NCI-H128 (cell line): ENCODE results near the gene KCNMA1.

Experiments
- DNase-seq: peaks from one replicate; lab custom pipeline; 2025; ENCODE audit not compliant: unreplicated experiment; lab: John Stamatoyannopoulos, UW

Gene KCNMA1

DNA sequence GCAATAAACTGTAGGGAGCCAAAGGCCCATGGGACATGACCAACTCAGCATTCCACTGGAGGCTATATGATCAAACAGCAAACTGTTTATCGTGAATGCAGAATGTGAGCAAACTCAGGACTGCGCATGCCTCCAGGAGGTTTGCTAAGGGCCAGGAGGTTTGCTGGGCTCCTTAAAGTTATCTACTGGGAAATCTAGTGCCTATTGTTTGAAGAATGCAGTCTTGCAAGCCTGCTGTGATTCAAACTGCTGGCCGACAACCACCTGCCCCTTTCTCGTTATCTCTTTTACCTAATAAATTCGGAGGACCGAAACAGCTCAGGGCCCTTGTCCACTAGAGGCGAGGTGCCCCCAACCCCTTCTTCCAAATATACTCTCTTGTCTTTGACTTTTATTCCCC lies 404.1 kb downstream of the KCNMA1 start:
- no peak for DNase-seq

DNA sequence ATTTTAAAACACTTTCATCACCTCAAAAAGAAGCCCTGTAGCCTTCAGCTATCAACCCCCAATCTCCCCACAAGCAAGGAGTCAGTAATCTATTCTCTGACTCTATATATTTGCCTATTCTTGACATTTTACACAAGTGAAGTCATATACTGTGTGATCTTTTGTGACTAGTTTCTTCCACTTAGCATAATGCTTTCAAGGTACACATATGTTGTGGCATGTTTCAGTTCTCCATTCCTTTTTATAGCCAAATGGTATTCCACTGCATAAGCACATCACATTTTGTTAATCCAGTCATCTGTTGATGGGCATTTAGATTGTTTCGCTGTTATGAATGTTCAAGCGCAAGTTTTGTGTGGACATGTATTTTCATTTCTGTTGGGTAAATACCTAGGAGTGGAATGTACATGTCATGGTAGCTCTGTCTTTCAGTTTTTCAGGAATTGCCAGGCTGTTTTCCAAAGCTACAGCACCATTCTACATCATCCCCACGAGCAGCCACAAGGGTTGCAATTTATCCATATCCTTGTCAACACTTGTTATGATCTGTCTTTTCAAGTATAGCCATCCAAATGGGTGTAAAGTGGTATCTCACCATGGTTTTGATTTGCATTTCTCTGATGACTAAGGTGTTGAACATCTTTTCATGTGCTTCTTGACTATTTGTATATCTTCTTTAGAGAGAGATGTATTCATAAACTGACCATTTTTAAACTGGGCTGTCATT lies 405.6 kb downstream of the KCNMA1 start:
- DNase-seq = no peak

DNA sequence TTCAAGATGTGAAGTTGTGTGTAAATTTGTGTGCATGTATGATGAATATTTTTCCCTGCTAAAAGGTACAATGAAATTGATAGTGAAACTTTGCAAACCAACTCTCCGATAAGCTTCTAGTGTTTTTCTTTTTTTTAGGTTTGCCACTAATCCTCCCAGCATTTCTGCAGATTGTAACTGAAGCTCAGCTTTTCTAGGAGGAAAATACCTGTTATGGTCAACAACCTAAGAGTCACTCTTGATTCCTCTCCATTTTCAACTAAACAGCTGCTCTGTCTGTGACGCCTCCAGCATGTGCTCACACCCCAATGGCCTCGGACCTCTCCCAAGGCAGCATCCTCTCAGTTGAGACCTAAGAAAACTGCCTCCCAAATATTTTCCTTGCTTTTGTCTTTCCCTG lies 406.2 kb downstream of the KCNMA1 start:
- DNase-seq = no peak

DNA sequence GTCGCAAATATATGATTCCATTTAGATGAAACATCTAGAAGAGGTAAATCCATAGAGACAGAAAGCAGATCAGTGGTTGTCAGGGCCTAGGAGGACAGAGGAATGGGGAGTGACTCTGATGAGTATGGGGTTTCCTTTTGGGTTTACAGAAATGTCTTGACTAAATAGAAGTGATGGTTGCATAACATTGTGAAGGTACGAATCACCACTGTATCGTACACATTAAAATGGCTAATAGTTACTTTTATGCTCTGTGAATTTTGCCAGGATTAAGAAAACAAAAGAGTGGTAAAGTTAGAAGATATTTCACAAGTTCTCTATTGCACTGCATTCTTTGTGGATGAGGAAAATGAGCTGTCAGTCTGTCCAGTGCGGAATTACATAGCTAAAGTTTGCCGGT lies 407.4 kb downstream of the KCNMA1 start:
- no peak for DNase-seq

- DNase-seq = no peak
Measured at GRCh38 chr10:77229704-77230103, 407.9 kb downstream of the KCNMA1 start.

- DNase-seq = no peak
Measured at GRCh38 chr10:77228559-77228958, 409.0 kb downstream of the KCNMA1 start.

DNA sequence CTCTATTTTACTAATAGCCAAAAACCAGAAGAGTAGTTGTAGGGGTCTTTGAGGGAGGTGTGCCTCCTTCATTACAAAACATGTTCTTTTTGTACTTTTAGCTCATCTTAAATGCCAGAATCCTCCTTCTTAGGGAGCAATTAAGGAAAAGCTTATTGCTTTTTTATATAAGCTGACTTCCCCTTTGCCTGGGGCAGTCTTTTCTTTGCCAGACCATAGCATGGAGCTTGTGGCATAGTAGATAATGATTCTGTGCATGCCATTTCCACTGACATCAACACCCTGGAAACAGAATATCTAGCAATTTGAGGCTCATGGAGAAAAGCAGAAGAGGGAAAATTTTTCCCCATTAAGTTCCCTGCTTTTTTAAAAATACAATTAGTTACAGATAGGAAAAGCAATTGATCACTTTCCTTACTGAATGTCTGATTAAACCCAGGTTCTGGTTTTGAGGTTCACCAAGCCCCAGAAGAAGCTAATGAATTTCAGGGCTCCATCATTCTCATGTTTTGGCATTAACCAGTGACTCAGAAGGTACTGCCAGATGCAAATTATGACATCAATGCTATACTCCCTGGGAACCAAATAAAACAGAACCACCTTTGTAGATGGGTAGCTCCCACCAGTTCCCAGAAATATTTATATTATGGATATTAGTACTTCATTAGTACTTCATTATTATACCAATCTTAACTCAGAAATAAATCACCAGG lies 410.6 kb downstream of the KCNMA1 start:
- DNase-seq = no peak

DNA sequence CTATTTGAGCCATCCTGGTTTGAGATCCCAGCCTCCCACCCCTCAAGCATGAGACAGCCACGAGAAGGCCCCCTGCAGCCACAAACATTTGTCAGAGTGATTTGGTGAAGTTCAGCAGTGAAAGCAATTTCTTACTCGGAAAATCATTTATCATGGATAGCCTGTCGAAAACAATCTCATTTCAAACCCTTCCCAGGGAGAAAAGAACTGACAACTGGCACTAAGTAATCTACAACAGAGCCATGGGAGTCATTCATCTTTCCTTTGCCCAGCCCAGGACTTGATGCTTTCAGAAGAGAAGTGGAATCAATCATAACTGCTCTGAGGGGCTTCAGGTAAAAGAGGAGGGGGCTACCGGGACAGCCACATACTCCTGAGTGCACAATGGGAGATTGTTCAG lies 411.2 kb downstream of the KCNMA1 start:
- DNase-seq = no peak

- no peak for DNase-seq
Measured at GRCh38 chr10:77226020-77226419, 411.6 kb downstream of the KCNMA1 start.

GRCh38 chr10:77223526-77224460 lies 413.8 kb downstream of the KCNMA1 start:
- DNase-seq = no peak

DNA sequence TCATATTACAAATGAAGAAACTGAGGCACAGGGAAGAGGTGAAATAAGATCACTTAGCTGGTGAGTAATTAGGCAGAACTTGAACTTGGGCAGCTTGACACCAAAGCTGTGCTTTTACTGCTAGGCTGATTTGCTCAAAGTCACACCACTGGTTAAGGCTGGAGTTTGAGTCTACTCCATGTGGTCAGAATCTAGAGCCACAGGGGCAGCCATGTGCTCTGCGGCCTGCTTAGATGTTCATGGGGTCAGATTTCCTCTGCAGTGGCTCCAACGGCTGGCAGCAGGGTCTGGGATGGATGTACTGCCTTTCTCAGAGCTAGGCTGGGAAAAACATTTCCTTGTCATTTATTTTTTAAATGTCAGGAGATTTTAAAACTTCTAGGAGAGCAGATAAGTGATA lies 417.5 kb downstream of the KCNMA1 start:
- no peak for DNase-seq

DNA sequence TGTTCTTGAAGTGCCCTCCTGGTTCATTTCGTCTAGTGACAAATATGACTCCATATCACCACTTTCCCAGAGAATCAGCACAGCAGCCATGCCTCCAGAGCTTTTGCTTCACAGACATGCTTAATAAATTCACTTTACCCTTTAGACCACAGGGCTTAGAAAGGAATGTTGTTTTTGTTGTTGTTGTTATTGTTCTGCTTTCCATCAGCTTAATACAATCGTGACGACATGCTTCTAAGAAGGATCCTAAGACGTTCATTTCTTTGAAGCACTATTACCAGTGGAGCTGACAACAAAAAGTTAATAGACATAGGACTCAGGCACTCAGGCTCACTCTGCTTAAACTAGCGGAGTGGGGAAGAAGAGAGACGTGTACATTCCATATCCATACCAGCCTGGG lies 418.6 kb downstream of the KCNMA1 start:
- no peak for DNase-seq

- no peak for DNase-seq
Measured at GRCh38 chr10:77214799-77215198, 422.8 kb downstream of the KCNMA1 start.

DNA sequence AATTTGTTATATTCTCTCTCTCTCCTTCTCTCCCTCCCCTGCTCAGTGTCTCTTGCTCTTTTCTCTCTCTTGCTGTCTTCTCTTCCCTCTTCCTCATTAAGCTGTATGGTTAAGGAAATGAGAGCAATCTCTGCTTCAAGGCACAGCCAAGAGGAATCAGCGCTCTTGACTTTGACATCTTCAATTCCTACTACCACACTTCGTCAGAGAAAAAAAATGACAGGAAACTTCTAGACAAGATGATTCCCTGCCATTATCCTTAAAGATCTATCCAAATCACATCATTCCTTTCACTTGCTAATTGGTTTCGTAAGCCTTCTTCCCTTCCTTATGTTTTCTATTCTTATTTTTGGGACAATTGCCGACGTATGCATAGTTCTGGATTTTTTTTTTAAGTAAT lies 425.0 kb downstream of the KCNMA1 start:
- no peak for DNase-seq

DNA sequence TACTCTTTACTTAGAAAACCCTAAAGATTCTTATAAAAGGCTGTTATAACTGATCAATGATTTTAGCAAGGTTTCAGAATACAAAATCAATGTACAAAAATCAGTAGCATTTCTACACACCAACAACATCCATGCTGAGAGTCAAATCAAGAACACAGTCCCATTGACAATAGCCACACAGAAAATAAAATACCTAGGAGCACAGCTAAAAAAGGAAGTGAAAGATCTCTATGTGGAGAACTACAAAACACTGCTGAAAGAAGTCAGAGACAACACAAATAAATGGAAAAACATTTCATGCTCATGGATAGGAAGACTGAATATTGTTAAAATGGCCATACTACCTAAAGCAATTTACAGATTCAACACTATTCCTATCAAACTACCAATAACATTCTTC lies 427.0 kb downstream of the KCNMA1 start:
- DNase-seq = no peak

DNA sequence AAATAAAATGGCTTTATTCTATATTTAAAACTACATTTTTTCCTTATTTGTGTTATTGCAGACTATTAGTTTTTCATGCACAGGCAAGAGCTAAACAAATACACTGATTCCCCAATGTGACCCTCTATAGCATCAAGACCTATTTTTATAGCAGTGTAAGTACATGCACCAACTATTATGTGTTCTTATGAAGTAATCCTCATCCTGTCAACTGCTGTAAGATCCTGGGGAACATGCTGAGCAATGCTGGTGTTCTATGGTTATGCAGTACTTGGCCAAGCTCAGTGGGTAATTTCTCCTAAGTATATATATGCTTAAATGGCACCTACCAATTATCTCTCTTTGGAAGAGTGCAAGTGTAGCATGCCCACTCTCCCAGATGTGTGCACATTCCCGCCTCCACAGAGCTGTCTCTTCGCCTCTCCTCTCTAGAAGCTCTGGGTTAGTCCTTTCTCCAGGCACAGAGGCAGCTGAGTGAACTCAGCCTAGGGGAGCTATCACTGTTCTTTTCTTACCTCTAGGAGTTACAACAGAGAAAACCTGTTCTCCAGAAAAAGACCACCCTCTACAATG lies 428.8 kb downstream of the KCNMA1 start:
- DNase-seq = no peak

DNA sequence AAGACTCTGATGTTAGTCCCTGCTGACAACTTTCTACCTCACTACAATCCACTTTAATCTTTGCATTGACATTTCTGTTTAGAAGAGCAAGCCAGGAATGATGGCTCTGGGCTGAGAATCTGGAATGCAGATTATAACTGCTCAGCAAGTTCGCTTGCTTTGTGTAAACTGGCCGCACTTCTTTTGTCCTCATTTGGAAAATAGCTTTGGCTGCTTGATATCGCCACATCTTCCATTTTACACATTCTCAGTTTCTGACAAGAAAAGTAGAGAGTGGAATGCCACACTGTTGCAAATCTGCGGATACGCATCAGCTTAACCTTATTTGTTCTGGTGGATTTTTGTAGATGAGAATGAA lies 429.8 kb downstream of the KCNMA1 start:
- DNase-seq = no peak

DNA sequence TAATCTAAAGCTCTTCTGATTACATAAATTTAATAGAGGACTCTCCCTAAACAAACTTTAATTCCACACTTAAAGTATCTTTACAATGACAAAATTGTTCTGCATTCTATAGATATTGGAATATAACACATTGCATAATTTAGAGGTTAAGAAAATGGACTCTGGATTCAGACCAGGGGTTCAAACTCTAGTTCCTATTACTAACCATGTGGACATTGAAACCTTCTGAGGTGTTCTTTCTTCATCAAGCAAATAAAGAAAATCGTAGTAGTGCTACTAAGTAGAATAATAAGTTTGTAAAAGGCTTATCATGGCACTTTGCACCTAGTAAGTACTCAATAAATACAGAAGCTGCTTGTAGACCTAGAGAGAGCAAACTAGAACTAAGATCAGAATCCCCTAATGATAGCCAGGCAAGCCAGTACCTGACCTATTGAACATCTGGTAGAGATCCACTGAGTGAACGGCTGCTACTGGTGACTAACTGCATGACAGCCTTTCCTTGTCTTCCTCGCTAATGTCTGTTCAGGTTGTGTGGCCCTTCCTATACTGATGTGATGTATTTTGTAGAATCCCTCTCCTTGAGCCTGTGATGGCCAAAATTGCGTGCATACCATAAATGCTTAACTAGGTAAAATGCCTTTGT lies 430.3 kb downstream of the KCNMA1 start:
- no peak for DNase-seq

- DNase-seq = no peak
Measured at GRCh38 chr10:77205135-77205534, 432.5 kb downstream of the KCNMA1 start.

DNA sequence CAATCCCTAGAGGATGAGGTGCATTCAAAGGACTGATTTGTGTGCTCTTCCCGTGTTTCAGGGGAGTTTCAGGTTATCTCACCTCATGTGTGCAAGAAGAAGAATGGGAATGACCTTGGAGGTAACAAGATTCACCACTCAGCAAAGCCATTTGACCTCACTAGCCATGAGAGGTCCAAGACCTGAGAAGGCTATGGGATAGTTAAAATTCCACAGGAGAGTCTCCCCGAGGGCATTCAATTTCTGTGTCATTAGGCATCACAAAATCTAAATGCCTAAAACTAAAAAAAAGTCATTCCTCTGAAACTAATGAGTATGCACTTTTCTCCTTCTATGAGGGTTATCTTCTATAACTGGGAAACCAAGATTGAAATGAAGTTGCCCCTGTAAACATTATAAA lies 433.4 kb downstream of the KCNMA1 start:
- no peak for DNase-seq

- no peak for DNase-seq
Measured at GRCh38 chr10:77202857-77203256, 434.8 kb downstream of the KCNMA1 start.
